ENCODE measurements around the gene TACO1.

GRCh38 chr17:63595132-63595531, 5.6 kb upstream of the TACO1 start:
- no peak for TF ChIP-seq CTCF (IDR thresholded peaks at IDR 0.05; ENCODE audit: extremely low read depth in 1 of 2, insufficient read depth in 1 of 2, low read depth in 1 of 2, low read length in 2 of 2)
- TF ChIP-seq POLR2A (IDR thresholded peaks at IDR 0.05; ENCODE audit: low read depth, low read length) = no peak
- no peak for TF ChIP-seq POLR2AphosphoS5 (IDR thresholded peaks at IDR 0.05; ENCODE audit: insufficient read depth, low read depth, low read length)
- TF ChIP-seq EZH2 (IDR thresholded peaks at IDR 0.05; ENCODE audit: borderline replicate concordance, low read depth, low read length, severe bottlenecking) = no peak
- no peak for TF ChIP-seq MYC (IDR thresholded peaks at IDR 0.05; ENCODE audit: low read depth, low read length)
- TF ChIP-seq, protein P1, sequence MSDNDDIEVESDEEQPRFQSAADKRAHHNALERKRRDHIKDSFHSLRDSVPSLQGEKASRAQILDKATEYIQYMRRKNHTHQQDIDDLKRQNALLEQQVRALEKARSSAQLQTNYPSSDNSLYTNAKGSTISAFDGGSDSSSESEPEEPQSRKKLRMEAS (IDR thresholded peaks at IDR 0.05; ENCODE audit: insufficient read depth, insufficient read length) = no peak
- no peak for TF ChIP-seq FOS (IDR thresholded peaks at IDR 0.05; ENCODE audit: borderline replicate concordance, insufficient read depth, low read length)
